ENCODE measurements around the gene DCUN1D1. TPM values are rescaled to one million over a fixed set of nuclear protein-coding genes. Genes with fewer than 3 reads are reported as not detected.

Gene DCUN1D1
- total RNA-seq, 3 donors from 2014 or later = 37.5 to 62.0 (median 40.5) TPM

DNA sequence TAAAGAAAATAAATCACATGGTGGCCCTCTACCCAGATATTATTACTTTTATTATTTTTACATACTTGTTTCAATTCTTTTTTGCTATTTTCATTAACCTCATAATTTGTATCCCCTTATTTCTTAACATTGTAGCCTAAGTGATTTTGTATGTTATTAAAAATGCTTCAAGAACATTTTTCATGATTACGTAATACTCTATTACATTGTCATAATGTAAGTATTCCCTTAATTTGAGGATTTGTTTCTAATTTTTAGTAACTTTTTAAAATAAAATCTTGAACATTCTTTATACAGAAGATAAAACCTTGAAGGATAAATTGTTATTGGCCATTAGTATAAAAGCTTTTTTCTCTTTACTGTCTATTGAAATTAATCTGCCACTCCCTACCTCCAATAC lies 89.0 kb downstream of the DCUN1D1 start:
- Histone ChIP-seq H3K9me3 (no peaks in the 10 kb centered on the region), H3K4me3 (no peak overlapping the region), H3K36me3 (ENCODE audit: low read depth) (no peaks in the 10 kb centered on the region), H3K4me1 (ENCODE audit: low read depth) (no peaks in the 10 kb centered on the region)
- intact Hi-C loops (cut with DNase I, micrococcal nuclease) = no loop called here
- TF ChIP-seq, protein P1, sequence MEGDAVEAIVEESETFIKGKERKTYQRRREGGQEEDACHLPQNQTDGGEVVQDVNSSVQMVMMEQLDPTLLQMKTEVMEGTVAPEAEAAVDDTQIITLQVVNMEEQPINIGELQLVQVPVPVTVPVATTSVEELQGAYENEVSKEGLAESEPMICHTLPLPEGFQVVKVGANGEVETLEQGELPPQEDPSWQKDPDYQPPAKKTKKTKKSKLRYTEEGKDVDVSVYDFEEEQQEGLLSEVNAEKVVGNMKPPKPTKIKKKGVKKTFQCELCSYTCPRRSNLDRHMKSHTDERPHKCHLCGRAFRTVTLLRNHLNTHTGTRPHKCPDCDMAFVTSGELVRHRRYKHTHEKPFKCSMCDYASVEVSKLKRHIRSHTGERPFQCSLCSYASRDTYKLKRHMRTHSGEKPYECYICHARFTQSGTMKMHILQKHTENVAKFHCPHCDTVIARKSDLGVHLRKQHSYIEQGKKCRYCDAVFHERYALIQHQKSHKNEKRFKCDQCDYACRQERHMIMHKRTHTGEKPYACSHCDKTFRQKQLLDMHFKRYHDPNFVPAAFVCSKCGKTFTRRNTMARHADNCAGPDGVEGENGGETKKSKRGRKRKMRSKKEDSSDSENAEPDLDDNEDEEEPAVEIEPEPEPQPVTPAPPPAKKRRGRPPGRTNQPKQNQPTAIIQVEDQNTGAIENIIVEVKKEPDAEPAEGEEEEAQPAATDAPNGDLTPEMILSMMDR (IDR thresholded peaks at IDR 0.05) = no peak
- DNase-seq = no peak
- no peak for ATAC-seq

DNA sequence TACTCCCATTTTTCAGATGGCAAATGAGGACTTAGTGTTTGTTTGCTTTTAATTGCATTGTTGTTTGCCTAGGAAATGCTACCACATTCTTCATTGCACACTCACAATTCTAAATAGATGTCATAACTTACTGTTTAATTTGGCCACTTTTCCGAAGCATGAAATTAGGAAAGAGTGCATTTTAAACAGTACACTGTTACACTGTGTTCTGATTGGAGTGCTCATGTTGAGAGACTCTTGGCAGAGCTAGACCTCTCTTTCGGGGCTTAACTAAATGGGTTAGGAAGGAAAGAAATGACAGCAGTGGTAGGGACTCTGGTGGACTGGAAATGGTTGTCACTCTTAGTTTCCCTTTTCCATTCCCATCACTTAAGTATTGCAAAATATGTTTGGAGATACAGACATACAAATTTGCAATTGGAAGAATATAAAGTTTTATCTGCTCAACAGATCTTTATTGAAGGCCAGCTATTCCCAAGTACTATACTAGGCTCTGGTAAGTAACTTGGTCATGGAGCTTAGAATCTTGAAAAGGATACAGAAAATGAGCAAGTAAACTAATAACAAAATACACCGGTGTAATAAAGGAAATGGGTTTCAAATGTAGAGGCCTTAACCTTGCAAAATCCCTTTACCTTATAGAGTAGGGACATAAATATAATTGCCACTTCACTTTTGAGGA lies 90.2 kb downstream of the DCUN1D1 start:
- no peak overlapping the region for H3K4me3 ChIP-seq
- H3K36me3 ChIP-seq (ENCODE audit: low read depth) = no peaks in the 10 kb centered on the region
- no peaks in the 10 kb centered on the region for H3K9me3 ChIP-seq
- DNase-seq (no peak), ATAC-seq (no peak)
- TF ChIP-seq, protein P1 (IDR thresholded peaks at IDR 0.05) = no peak
- intact Hi-C loops (cut with DNase I, micrococcal nuclease) = no loop called here
- no peaks in the 10 kb centered on the region for H3K4me1 ChIP-seq (ENCODE audit: low read depth)

Other genes starting within 250 kb of the DCUN1D1 start
- 100 to 1,000 TPM; 100 to 107 (median 102) TPM for gene ATP11B, start 187.0 kb downstream of the DCUN1D1 start, total RNA-seq
- gene MCCC1, start 119.0 kb upstream of the DCUN1D1 start, total RNA-seq = 10 to 100 TPM; 28.1 to 36.5 (median 32.8) TPM
- gene LAMP3, start 182.2 kb upstream of the DCUN1D1 start, total RNA-seq = under 1 TPM; 0.44 to 0.99 (median 0.49) TPM

Data from mucosa of descending colon (tissue), 3 donors.